Stromal cell of bone marrow (primary cell): ENCODE results near the gene LRSAM1.

Experiments
- DNase-seq: peaks from one replicate; pipeline ENCODE4 v3.0.0-alpha.2; 2012; ENCODE audit warnings: low read depth

LRSAM1 gene

DNA sequence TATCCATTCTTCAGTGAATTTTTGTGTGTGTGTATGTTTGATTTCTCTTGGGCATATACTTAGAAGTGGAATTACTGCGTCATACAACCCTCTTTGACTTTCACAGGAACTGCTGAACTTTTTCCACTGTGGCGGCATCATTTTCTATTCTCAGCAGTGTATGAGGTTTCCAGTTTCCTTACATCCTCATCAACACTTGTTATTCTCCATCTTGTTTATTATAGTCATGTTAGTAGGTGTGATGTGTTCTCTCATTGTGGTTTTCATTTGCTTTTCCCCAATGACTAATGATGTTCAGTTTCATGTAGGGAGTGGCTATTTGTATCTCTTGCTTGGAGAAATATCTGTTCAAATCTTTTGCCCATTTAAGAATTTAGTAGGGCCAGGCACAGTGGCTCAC lies 24.6 kb upstream of the LRSAM1 start:
- DNase-seq = no peak

DNA sequence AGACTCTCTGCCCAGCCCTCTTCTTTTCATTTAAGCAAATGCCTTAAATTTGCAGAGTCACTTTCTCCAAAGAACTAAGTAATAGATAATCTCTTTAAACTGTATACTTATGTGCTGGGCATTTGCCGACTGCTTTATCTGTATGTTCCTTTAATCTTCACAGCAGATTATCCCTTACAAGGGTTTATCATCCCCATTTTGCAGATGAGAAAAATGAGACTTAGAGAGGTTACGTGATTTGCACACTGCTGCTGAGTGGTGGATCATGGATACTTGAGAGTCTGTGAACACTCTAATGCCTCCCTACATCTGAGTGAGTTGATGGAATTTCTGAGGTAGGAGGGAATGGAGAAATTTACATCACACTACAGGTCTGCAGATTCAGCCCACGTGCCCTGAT lies 23.0 kb upstream of the LRSAM1 start:
- DNase-seq = no peak

DNA sequence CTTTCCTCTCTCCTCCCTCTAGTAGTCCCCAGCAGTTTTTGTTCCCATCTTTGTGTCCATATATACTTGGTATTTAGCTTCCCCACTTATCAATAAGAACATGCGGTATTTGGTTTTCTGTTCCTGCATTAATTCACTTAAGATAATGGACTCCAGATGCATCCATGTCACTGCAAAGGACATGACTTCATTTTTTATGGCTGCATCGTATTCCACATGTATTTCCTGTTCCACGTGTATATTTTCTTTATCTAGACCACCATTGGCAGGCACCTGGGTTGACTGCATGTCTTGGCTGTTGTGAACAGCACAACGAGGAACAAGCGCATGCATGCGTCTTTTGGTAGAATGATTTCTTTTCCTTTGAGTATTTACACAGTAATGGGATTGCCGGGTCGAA lies 20.9 kb upstream of the LRSAM1 start:
- no peak for DNase-seq

DNA sequence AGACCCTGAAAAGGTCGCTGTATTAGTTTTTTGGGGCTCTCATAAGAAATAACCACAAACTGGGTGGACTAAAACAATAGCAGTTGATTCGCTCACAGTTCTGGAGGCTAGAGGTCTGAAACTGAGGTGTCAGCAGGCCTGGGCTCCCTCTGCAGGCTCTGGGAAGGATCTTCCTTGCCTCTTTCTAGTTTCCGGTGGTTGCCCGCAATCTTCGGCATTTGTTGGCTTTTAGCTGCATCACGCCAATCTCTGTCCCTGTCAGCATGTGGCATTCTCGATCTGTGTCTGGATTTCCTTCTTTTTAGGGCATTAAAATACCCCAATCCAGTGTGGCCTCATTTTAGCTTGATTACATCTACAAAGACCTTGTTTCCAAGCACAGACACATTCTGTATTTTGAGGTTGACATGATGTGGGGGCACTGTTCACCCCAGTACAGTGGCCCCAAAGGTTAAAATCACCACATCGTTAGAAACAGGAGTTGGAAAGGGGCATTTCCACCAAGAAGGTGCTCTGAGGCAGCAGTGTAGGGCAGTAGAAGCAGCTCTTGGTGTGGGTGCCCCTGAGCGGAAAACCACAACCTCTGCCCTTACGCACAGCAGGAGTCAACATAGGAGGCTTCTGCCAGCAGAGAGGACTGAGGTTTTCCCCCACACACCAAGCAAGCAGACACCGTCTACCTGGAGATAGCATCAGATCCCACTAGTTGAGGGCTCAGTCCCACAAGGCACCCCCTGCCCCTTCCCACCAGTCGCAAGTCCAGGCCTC lies 13.6 kb upstream of the LRSAM1 start:
- no peak for DNase-seq

DNA sequence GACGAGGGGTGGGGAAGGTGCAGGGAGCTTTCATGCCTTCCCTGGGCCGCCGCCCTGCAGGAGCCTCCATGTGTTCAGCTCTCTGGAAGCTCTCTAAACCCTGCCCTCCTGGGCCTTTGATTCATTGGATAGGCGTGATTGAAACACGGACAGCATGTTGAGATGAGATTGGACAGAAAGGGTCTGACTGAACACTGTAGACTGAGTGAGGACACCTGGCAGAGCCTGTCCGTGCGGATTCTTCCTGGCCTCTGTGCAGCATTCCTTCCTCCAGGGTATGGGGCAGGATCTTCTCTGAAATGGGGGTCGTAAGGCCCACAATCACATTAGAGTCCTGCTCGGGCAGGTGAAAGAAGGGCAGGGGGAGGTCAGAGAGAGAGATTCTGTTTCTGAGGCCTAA lies 12.9 kb upstream of the LRSAM1 start:
- no peak for DNase-seq

DNA sequence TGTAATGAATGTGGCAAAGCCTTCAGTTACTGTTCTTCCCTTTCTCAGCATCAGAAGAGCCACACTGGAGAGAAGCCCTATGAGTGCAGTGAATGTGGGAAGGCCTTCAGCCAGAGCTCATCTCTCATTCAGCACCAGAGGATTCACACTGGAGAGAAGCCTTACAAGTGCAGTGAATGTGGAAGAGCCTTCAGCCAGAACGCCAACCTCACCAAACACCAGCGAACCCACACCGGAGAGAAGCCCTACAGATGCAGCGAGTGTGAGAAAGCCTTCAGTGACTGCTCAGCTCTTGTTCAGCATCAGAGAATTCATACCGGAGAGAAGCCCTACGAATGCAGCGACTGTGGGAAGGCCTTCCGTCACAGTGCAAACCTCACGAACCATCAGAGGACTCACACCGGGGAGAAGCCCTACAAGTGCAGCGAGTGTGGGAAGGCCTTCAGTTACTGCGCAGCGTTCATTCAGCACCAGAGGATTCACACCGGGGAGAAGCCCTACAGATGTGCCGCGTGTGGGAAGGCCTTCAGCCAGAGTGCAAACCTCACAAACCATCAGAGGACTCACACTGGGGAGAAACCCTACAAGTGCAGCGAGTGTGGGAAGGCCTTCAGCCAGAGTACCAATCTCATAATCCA lies 6.9 kb upstream of the LRSAM1 start:
- DNase-seq = no peak

DNA sequence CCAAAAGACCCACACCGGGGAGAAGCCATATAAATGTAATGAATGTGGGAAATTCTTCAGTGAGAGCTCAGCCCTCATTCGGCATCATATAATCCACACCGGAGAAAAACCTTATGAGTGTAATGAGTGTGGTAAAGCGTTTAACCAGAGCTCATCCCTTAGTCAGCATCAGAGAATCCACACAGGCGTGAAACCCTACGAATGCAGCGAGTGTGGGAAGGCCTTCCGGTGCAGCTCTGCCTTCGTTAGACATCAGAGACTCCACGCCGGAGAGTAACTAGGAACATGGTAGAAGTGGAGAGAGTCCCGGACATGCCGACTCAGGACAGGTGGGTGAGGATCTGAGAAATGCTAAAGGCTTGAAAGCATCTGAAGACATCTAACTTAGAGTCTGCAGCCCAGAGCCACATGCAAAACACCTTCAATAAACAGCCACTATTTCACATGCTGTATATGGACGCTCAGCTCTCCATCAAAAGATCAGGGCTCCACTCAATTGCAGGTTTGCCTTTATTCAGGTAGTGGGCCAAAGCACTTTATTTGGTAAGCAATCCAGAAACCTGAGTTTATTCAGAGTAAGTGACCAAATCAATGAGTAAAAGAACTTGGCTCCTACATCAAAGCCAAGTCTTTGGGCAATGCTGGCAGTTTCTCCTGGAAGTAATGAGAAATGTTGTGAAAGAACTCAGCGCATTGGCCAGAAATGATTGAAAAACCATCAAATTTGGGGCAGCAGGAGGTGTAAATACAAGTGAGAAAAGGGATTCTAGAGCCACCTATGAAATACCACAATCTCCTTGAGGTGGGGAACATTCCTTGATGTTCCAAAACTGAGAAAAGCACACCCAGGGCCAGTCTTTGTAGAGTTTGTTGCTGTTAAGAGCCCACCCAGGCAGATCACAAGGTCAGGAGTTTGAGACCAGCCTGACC lies 6.1 kb upstream of the LRSAM1 start:
- DNase-seq = no peak

DNA sequence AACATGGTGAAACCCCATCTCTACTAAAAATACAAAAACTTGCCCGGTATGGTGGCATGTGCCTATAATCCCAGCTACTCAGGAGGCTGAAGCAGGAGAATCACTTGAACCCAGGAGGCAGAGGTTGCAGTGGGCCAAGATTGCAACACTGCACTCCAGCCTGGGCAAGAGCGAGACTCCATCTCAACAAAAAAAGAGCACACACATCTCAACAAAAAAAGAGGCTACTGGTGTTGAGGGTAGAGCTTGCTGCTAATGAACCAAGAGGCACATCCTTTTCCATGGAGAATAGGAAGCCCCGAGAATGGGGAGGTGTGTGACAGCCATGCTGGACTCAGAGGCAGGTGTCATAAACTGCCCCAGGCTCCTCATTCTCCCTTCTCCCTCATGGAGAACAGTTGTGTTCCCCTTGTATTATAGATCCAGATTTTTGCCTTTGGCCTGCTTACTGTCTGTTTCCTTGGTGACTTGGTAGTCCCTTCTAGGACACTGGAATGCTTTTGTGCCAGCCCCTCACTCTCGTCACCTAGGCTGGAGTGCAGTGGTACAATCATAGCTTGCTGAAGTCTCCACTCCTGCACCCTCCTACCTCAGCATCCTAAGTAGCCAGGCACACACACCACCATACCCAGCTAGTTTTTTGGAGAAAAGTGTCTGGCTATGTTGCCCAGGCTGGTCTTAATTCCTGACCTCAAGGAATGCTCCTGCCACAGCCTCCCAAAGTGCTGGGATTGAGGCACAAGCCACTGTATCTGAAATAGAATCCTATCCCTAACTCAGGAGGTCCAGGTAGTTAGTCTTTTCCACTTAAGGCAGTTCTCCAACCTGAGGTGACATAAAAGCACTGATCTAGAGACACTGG lies 5.2 kb upstream of the LRSAM1 start:
- no peak for DNase-seq

DNA sequence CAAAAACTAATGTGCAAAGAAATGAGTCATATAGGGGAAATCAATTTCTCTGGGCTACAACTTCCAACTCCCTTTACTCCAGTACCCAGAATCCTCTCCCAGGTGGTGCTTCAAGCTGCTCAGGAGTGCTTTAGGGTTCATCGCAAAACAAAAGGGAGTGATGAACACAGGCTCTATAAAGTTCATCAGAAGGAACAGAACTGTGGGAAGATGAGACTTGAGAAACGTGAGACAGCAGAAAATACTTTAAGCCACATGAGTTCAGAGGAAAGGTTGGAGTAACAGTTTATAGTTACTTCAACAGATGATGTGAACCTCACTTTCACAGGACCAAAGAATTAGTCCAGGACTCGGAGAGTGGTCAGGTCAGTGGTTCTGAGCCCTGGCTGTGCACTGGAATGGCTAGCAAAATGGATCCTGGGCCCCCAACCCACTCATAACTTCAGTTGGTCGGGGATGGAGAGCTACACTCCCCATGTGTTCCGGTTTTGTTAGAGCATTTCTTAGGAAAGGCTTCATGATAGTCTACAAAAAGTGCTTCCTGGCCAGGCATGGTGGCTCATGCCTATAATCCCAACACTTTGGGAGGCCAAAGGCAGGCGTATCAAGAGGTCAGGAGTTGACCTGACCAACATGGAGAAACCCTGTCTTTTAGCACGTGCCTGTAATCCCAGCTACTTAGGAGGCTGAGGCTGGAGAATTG lies 4.4 kb upstream of the LRSAM1 start:
- no peak for DNase-seq

DNA sequence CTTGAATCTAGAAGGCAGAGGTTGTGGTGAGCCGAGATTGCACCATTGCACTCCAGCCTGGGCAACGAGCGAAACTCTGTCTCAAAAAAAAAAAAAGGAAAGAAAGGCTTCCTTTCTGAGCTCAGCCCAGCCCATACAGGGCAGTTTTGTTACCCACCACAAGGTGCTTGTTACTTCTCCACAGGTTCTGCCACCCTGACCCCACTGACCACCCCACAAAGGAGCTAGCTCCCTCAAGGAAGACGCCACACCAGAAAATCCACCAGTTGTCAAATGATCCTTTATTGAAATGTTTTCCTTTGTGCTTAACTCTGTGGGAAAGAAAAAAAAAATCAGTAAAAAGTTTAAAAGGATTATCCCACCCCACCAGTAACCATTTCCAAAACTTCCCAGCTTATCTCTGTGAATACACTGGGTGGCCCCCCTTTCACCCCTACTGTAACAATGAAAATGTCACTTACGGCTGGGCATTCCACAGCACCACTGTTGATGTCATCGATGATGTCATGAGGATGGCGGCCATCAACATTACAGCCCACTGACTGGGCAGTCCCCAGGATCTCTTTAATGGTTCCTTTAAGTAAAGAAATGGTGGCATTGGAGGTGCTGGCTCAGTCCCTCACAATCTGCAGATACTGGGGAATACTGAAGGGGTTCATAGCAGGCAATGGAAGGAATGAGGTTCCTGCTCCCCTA lies 3.7 kb upstream of the LRSAM1 start:
- no peak for DNase-seq

DNA sequence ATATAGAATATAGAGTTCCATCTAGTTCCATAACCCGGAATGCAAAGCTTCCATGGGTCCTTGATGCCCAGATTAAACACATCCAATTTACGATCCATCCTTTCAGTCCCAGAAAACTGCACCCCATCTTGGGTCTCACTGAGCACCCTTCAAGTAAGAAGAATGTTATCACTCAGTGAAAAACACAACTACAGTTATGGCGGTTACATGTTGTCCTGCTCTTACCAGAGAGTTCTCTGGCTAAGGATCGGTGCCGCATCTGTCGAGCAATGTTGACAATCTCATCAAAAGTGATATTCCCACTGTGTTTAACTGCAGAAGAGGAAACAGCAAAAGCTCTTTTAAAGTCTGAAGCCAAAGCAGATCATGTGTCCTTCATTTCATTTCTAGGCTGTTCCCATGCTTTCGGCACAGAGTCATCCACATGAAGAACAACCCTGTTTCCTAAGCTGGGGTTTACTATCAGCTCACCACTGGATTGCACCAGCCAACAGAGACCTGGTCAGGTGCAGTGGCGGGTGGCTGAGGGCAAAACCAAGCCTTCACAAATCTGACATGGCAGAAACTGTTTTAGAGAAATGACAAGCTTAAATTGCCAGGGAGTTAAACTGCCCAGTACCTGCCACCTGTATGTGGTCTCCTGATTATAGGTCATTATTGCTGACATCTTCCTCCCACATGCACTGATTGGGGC lies 3.1 kb upstream of the LRSAM1 start:
- DNase-seq = no peak

DNA sequence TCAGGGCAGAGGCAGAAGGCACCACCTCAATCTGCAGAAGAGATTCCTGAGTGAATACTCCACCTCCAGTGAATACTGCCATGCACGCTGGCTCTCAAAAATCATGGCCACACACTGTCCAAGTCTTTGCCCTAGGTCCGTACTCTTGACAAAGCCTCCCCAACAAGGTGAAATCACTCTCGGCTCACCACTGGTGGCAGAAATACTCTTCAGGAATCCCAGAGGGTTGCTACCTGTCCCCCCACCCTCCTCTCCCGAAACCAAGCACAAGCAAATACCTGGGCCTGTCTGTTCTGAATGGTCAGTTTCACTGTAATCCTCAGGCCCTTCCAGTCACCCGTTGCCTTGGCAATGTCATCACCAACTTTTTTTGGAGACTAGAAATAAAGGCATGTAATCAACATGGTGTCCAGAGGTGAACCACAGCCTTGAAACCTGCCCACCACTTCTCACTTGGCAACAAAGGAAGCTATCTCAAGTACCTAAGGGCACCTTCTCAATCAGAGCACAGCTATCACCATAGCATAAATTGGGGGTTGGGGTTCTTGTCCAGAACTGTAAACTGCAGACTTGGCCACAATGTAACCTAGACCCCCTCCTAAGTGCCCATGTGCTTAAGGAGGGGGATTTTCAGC lies 1.9 kb upstream of the LRSAM1 start:
- no peak for DNase-seq

DNA sequence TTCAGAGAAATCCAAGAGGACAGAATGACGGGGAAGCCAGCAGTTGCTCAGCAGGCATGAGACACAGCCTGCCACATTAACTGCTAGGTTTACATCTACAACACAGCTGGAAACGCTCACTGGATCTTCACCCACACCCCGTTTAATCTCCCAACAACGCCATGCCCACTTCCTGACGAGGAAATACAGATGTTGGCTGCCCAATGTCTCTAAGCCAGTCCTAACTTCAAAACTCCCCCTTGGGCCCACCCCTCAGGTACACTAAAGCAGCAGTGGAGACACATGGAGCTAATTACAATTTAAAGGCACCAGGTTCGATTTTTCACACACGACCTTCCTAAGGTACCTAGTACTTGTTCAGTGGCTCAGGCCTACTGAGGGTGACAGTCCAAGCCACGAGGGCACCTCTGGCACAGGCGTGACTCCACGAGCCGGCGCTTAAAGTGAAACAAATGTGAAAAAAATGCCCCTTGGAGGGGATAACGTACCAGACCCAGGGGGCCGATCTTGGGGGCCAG lies 1.0 kb upstream of the LRSAM1 start:
- DNase-seq = no peak

DNA sequence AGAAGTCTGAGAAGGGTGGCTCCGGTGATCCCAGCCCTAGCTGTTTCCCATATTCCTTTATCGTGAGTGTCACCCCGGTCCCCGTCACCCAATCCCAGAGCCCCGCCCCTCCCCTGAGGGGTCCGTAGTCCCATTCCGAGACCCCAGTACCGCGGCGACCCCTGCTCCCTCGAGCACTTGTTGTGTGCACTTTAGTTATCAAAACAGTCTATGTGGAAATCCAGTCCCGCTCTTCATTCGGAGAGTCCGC lies 223 bp downstream of the LRSAM1 start:
- DNase-seq = no peak

DNA sequence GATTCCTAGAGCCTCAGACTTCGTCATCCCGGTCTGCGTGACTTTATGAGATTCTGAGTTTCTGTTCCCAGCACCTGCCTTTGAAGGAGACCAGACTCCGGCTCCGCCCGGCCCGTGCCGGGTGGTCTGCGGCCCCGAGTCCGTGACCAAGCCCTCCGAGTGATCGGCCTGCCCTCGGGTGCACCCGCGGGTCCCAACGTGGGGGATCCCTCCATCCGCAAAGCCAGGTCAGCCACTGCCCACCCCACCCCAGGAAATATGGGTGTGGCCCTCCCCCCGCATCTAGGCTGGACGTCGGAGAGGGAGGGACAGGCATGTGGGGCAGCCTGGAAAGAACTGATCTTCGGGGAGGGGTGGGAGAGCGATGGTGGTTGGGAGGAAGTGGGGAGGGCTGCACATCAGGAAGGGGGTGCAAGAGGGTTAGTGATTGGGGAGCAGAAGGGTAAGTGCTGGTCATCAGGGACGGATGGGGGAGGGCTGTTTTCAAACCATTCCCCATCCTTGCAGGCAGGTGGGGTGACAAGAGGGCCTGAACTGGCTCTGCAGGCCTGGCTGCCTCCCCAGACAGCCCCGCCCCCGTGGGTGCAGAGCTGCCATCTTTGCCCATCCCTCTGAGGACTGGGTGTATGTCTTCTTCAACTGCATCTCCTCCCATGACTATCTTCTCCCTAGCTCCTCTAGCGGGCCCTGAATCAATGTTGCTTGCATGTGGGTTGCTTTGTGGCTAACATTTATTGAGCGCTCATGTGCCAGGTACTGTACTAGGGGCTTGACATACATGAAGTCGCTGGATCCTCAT lies 747 bp downstream of the LRSAM1 start:
- DNase-seq = no peak

DNA sequence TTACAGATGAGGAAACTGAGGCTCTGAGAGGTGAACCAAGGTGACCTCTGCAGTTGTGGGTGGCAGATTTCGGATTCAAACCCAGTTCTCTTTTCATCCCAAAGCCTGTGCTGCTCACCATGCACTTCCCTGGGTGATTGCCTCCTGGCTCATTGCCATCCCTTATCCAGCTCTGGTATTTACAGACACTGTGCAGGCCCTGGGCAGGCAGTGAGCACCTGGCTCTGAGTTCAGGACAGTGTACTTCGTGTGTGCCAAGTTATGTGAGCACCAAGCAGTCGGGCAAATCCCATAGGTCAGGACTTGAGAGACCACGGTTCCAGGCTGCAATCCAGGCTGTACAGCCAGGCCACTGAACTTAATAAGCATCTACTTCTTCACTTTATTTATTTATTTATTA lies 1.4 kb downstream of the LRSAM1 start:
- no peak for DNase-seq

DNA sequence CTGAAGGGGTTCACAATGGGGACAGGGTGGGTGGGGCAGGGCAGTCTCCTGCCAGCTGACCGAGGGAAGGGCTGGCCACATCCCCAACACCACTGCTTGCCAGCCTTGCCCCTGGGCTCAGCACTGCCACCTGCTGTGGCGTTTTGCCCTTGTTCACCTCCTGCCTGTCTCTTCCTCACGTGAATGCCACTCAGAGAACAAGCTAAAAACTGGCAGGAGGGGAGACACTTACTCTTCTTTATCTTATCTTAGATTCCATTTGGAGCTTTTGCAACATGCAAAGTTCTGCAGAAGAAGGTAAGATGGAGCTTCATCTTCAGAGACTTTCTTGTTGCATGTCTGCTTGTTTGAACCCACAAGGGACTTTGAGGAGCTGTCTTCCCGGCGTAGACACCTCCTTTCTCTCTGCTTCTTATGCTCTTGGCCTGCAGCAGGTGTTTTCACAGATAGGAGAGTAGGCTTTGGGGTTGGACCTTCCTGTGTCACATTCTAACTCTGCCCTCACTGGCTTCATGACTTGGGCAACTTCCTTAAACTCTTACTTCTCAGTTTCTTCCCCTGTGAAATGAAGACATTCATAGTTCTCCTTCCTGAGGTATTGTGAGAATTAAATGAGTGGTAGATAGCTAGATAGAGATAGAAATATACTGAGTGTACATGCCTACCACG lies 4.1 kb downstream of the LRSAM1 start:
- no peak for DNase-seq

DNA sequence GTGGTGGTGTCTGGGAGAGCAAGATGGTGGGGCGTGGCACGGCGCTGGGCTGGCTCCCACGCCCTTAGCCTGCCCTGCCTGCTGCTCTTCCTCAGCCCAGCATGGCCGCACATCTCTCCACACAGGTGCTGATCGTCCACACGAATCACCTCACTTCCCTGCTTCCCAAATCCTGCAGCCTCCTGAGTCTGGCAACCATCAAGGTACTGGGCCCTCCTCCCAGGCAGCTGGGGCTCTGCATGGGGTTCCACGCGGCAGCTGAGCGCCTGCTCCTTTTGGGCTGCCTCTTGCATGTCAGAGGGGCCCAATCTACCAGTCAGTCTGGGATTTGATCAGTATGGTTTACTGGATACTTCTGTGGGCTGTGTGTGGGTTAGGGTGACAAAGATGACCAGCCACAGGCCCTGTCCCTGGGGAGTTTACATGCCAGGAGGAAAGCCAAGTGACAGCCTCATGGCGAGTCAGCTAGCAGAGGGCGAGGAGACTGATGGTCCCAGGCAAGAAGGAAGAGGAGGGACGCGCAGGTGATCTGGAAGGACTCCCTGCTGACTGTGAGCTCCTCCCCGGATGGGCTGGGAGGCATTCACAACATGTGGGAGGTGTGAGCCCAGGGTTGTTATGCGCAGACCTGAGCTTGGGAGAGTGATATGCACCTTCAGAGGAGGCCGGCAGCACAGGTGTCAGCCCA lies 6.0 kb downstream of the LRSAM1 start:
- DNase-seq = no peak
